ENCODE results near the gene PHLDB1. TPM values are rescaled to one million over a fixed set of nuclear protein-coding genes. Genes with fewer than 3 reads are reported as not detected.

Gene PHLDB1
- polyA plus RNA-seq, 1 of the 3 experiments (the other 2 are of a cell fraction), result 89.4 TPM

- WGBS (ENCODE audit: low lambda C conversion rate), result 94% methylated on average over 12 of the region's 16 CpGs
- Histone ChIP-seq H3K4me3 (ENCODE audit: low read depth in 2 of 2, low read length in 1 of 2) (no peak overlapping the region), H3K27me3 (ENCODE audit: insufficient read depth) (no peaks in the 10 kb centered on the region), H3K4me2 (no peak overlapping the region), H3K9me3 (no peaks in the 10 kb centered on the region), H3K9me2 (no peaks in the 10 kb centered on the region), H2AFZ (ENCODE audit: low read depth) (no peak overlapping the region), H3K36me3 (replicated peaks in 1 of 2; ENCODE audit: control insufficient read depth in 1 of 2, insufficient read depth in 2 of 2, low read length in 1 of 2) (peaks cover 32 to 48% of the 10 kb centered on the region in 2 experiments), H3K4me1 (ENCODE audit: control insufficient read depth in 1 of 2, insufficient read depth in 2 of 2, low read depth in 1 of 2, low read length in 1 of 2) (peaks cover 0 to 12% of the 10 kb centered on the region in 2 experiments; a peak in 1 of 4 replicates), H4K20me1 (ENCODE audit: insufficient read depth) (peaks cover 15% of the 10 kb centered on the region), H3K79me2 (ENCODE audit: insufficient read depth) (no peaks in the 10 kb centered on the region), H3K27ac (ENCODE audit: low read depth in 2 of 2, low read length in 1 of 2) (peak overlapping the region in 1 of 2 experiments; percentile 48; a peak in 1 of 4 replicates), H3K9ac (no peak overlapping the region), H3F3A (replicated peaks; ENCODE audit: insufficient read depth) (peaks cover 44% of the 10 kb centered on the region)
- no peak for TF ChIP-seq PBX3 (IDR thresholded peaks at IDR 0.05)
- no peak for TF ChIP-seq RXRA (IDR thresholded peaks at IDR 0.05; ENCODE audit: borderline replicate concordance, low read depth)
- no peak for TF ChIP-seq ZBTB33 (IDR thresholded peaks at IDR 0.05; ENCODE audit: borderline replicate concordance, low read depth)
- TF ChIP-seq MAX (IDR thresholded peaks at IDR 0.05; ENCODE audit: low read depth), result no peak
- no peak for TF ChIP-seq TCF12 (IDR thresholded peaks at IDR 0.05)
- TF ChIP-seq CHD2 (IDR thresholded peaks at IDR 0.05; ENCODE audit: low read length, partially characterized antibody), result no peak
- no peak for TF ChIP-seq NRF1 (IDR thresholded peaks at IDR 0.05; ENCODE audit: low read depth, low read length)
- TF ChIP-seq GABPA (IDR thresholded peaks at IDR 0.05; ENCODE audit: low read depth), result no peak
- no peak for TF ChIP-seq RFX5 (IDR thresholded peaks at IDR 0.05; ENCODE audit: low read length)
- no peak for TF ChIP-seq TAF1 (IDR thresholded peaks at IDR 0.05; ENCODE audit: borderline replicate concordance, low read depth, low read length)
- TF ChIP-seq RAD21 (IDR thresholded peaks at IDR 0.05; ENCODE audit: low read length), result no peak
- no peak for TF ChIP-seq FOXJ3 (CRISPR knock-in tag; IDR thresholded peaks at IDR 0.05)
- TF ChIP-seq POLR2AphosphoS5 (IDR thresholded peaks at IDR 0.05; ENCODE audit: low read depth, low read length), result no peak
- TF ChIP-seq USF2 (IDR thresholded peaks at IDR 0.05; ENCODE audit: borderline replicate concordance, low read depth, low read length), result no peak
- TF ChIP-seq NFIC (IDR thresholded peaks at IDR 0.05; ENCODE audit: borderline replicate concordance), result no peak
- no peak for TF ChIP-seq YY1 (IDR thresholded peaks at IDR 0.05; ENCODE audit: low read depth)
- TF ChIP-seq SMC3 (IDR thresholded peaks at IDR 0.05; ENCODE audit: low read depth, low read length), result no peak
- TF ChIP-seq, protein P1, sequence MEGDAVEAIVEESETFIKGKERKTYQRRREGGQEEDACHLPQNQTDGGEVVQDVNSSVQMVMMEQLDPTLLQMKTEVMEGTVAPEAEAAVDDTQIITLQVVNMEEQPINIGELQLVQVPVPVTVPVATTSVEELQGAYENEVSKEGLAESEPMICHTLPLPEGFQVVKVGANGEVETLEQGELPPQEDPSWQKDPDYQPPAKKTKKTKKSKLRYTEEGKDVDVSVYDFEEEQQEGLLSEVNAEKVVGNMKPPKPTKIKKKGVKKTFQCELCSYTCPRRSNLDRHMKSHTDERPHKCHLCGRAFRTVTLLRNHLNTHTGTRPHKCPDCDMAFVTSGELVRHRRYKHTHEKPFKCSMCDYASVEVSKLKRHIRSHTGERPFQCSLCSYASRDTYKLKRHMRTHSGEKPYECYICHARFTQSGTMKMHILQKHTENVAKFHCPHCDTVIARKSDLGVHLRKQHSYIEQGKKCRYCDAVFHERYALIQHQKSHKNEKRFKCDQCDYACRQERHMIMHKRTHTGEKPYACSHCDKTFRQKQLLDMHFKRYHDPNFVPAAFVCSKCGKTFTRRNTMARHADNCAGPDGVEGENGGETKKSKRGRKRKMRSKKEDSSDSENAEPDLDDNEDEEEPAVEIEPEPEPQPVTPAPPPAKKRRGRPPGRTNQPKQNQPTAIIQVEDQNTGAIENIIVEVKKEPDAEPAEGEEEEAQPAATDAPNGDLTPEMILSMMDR (IDR thresholded peaks at IDR 0.05), result no peak
- TF ChIP-seq EZH2phosphoT487 (IDR thresholded peaks at IDR 0.05; ENCODE audit: borderline replicate concordance, low read depth), result no peak
- no peak for TF ChIP-seq SIN3A (IDR thresholded peaks at IDR 0.05; ENCODE audit: borderline replicate concordance, low read depth, low read length)
- POLR2A ChIA-PET, result no interaction called here
- CTCF ChIA-PET, result interaction anchor here (0.8 to 9.6 kb wide), 18 partner anchors 9 to 433 kb away, joined by 3 to 144 read pairs (median 5); partner anchors contain the start of genes PHLDB1 and UPK2
- no peak for DNase-seq
Observed at GRCh38 chr11:118657709-118658428, 50.5 kb downstream of the PHLDB1 start.

Measured in SK-N-SH (cell line).